ENCODE results near the gene NKX6-2.
"Not testable (repeated sequence)": the region's sequence is repeated elsewhere in the genome, so short reads cannot be mapped to it uniquely, and the experiment has no call there.

Gene NKX6-2

GRCh38 chr10:132774902-132775863, 10.8 kb downstream of the NKX6-2 start:
- H3K9ac ChIP-seq (ENCODE audit: low read depth, low read length), result no peak overlapping the region
- no peak for TF ChIP-seq EZH2 (IDR thresholded peaks at IDR 0.05; ENCODE audit: borderline replicate concordance, low read depth, low read length, severe bottlenecking)
- TF ChIP-seq, protein P1, sequence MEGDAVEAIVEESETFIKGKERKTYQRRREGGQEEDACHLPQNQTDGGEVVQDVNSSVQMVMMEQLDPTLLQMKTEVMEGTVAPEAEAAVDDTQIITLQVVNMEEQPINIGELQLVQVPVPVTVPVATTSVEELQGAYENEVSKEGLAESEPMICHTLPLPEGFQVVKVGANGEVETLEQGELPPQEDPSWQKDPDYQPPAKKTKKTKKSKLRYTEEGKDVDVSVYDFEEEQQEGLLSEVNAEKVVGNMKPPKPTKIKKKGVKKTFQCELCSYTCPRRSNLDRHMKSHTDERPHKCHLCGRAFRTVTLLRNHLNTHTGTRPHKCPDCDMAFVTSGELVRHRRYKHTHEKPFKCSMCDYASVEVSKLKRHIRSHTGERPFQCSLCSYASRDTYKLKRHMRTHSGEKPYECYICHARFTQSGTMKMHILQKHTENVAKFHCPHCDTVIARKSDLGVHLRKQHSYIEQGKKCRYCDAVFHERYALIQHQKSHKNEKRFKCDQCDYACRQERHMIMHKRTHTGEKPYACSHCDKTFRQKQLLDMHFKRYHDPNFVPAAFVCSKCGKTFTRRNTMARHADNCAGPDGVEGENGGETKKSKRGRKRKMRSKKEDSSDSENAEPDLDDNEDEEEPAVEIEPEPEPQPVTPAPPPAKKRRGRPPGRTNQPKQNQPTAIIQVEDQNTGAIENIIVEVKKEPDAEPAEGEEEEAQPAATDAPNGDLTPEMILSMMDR (IDR thresholded peaks at IDR 0.05; ENCODE audit: borderline replicate concordance, extremely low read depth, low read length, poor library complexity, severe bottlenecking), result no peak
- H3K4me3 ChIP-seq (ENCODE audit: low read depth in 1 of 2, low read length in 2 of 2), result no peak overlapping the region
- H3K36me3 ChIP-seq (ENCODE audit: insufficient read depth, low read length), result peaks cover 37% of the 10 kb centered on the region
- H3K79me2 ChIP-seq (ENCODE audit: insufficient read depth, low read length), result no peaks in the 10 kb centered on the region
- H3K27ac ChIP-seq (ENCODE audit: low read length), result no peak overlapping the region
- no peaks in the 10 kb centered on the region for H3K4me1 ChIP-seq (ENCODE audit: insufficient read depth, low read length)
- 0 out of 2 replicates have a peak, but pooled peaks cover 8% of the 10 kb centered on the region for H4K20me1 ChIP-seq (ENCODE audit: insufficient read depth, low read length)
- DNase-seq, result no peak
- H2AFZ ChIP-seq (ENCODE audit: low read depth, low read length), result no peak overlapping the region
- no peaks in the 10 kb centered on the region for H3K9me3 ChIP-seq (ENCODE audit: insufficient read depth, low read length, severe bottlenecking)
- no peaks in the 10 kb centered on the region for H3K27me3 ChIP-seq (ENCODE audit: insufficient read depth, low read length, poor library complexity)
- no peak overlapping the region for H3K4me2 ChIP-seq (ENCODE audit: insufficient read depth, low read length)
- ATAC-seq (ENCODE audit: insufficient read depth, low read depth), result no peak

- Histone ChIP-seq H3K27ac (ENCODE audit: low read length) (no peak overlapping the region), H2AFZ (ENCODE audit: low read depth, low read length) (no peak overlapping the region), H3K4me1 (ENCODE audit: insufficient read depth, low read length) (no peaks in the 10 kb centered on the region), H3K9ac (ENCODE audit: low read depth, low read length) (no peak overlapping the region), H3K9me3 (ENCODE audit: insufficient read depth, low read length, severe bottlenecking) (no peaks in the 10 kb centered on the region), H3K36me3 (ENCODE audit: insufficient read depth, low read length) (peaks cover 41% of the 10 kb centered on the region), H3K4me3 (ENCODE audit: low read depth in 1 of 2, low read length in 2 of 2) (no peak overlapping the region), H3K27me3 (ENCODE audit: insufficient read depth, low read length, poor library complexity) (no peaks in the 10 kb centered on the region), H4K20me1 (ENCODE audit: insufficient read depth, low read length) (0 out of 2 replicates have a peak, but pooled peaks cover 8% of the 10 kb centered on the region), H3K4me2 (ENCODE audit: insufficient read depth, low read length) (no peak overlapping the region), H3K79me2 (ENCODE audit: insufficient read depth, low read length) (no peaks in the 10 kb centered on the region)
- DNase-seq, result no peak
- TF ChIP-seq, protein P1 (IDR thresholded peaks at IDR 0.05; ENCODE audit: borderline replicate concordance, extremely low read depth, low read length, poor library complexity, severe bottlenecking), result no peak
- no peak for TF ChIP-seq EZH2 (IDR thresholded peaks at IDR 0.05; ENCODE audit: borderline replicate concordance, low read depth, low read length, severe bottlenecking)
- peak; percentile 37; the same call in 1 of the 3 replicates for ATAC-seq (ENCODE audit: insufficient read depth, low read depth)
Observed at GRCh38 chr10:132774181-132774901, 11.6 kb downstream of the NKX6-2 start.

DNA sequence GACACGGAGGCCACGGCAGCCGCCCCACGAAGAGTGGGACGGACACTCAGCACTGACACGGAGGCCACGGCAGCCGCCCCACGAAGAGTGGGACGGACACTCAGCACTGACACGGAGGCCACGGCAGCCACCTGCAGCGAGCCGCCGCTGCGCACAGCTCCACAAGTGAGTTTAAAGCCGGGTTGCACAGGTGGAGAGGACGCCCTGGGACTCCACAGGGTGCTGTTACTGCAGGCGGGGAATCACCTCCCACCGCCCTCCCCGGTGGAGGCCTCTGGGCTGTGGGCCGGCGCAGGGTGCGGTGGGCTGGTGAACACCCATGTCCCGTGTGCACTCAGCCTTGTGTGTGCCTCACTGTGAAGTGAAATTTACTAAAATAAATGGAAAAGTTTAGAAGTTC, 13.1 kb downstream of the NKX6-2 start:
- H3K9ac ChIP-seq (ENCODE audit: low read depth, low read length); H4K20me1 ChIP-seq (ENCODE audit: insufficient read depth, low read length); H3K79me2 ChIP-seq (ENCODE audit: insufficient read depth, low read length); ATAC-seq (ENCODE audit: insufficient read depth, low read depth); H3K27me3 ChIP-seq (ENCODE audit: insufficient read depth, low read length, poor library complexity); H3K4me2 ChIP-seq (ENCODE audit: insufficient read depth, low read length); H3K4me3 ChIP-seq (ENCODE audit: low read depth in 1 of 2, low read length in 2 of 2); H3K4me1 ChIP-seq (ENCODE audit: insufficient read depth, low read length); DNase-seq; H3K27ac ChIP-seq (ENCODE audit: low read length); H2AFZ ChIP-seq (ENCODE audit: low read depth, low read length): not testable (repeated sequence)
- H3K9me3 ChIP-seq (ENCODE audit: insufficient read depth, low read length, severe bottlenecking), result peaks cover 11% of the 10 kb centered on the region
- peaks cover 45% of the 10 kb centered on the region for H3K36me3 ChIP-seq (ENCODE audit: insufficient read depth, low read length)
